Measurements from ENCODE around the gene NLRP6.
"Not testable (repeated sequence)": the region's sequence is repeated elsewhere in the genome, so short reads cannot be mapped to it uniquely, and the experiment has no call there.

NLRP6 gene

GRCh38 chr11:268716-269145 lies 9.5 kb upstream of the NLRP6 start:
- not testable (repeated sequence) for H3K79me2 ChIP-seq (ENCODE audit: control insufficient read depth, low read length); H4K20me1 ChIP-seq (ENCODE audit: control insufficient read depth, insufficient read depth, low read depth, low read length); H3K9me3 ChIP-seq (ENCODE audit: control insufficient read depth, insufficient read depth, low read length); H3K27me3 ChIP-seq (ENCODE audit: control insufficient read depth, low read length); H3K9me2 ChIP-seq (replicated peaks; ENCODE audit: control insufficient read depth, low read length); H3K36me3 ChIP-seq (ENCODE audit: control insufficient read depth, low read length)
- Histone ChIP-seq H3K27ac (ENCODE audit: low read depth, low read length) (peak overlapping the region; percentile 92), H3K4me3 (ENCODE audit: low read length) (peak overlapping the region; percentile 77), H3K4me1 (ENCODE audit: control insufficient read depth, low read length) (peaks cover 37% of the 10 kb centered on the region), H3K4me2 (ENCODE audit: low read length) (peak overlapping the region; percentile 90), H3F3A (ENCODE audit: control insufficient read depth, insufficient read depth) (peaks cover 44% of the 10 kb centered on the region)
- TF ChIP-seq CTCF (IDR thresholded peaks at IDR 0.05; ENCODE audit: low read depth, low read length, poor library complexity, severe bottlenecking): peak; percentile 36

- Histone ChIP-seq H4K20me1 (ENCODE audit: control insufficient read depth, insufficient read depth, low read depth, low read length) (no peaks in the 10 kb centered on the region), H3K4me1 (ENCODE audit: control insufficient read depth, low read length) (peaks cover 40% of the 10 kb centered on the region), H3K4me2 (ENCODE audit: low read length) (peak overlapping the region; percentile 90), H3K36me3 (ENCODE audit: control insufficient read depth, low read length) (0 out of 2 replicates have a peak, but pooled peaks cover 3% of the 10 kb centered on the region), H3K9me2 (replicated peaks; ENCODE audit: control insufficient read depth, low read length) (no peaks in the 10 kb centered on the region), H3K27ac (ENCODE audit: low read depth, low read length) (peak overlapping the region; percentile 92), H3F3A (ENCODE audit: control insufficient read depth, insufficient read depth) (peaks cover 43% of the 10 kb centered on the region), H3K79me2 (ENCODE audit: control insufficient read depth, low read length) (peaks cover 9% of the 10 kb centered on the region), H3K9me3 (ENCODE audit: control insufficient read depth, insufficient read depth, low read length) (0 out of 2 replicates have a peak, but pooled peaks cover 4% of the 10 kb centered on the region), H3K27me3 (ENCODE audit: control insufficient read depth, low read length) (no peaks in the 10 kb centered on the region), H3K4me3 (ENCODE audit: low read length) (peak overlapping the region; percentile 77)
- TF ChIP-seq EZH2phosphoT487 (IDR thresholded peaks at IDR 0.05; ENCODE audit: borderline replicate concordance, low read length): no peak
Measured at GRCh38 chr11:269146-269890, 8.9 kb upstream of the NLRP6 start.

- peaks cover 36% of the 10 kb centered on the region for H3F3A ChIP-seq (ENCODE audit: control insufficient read depth, insufficient read depth)
- no peaks in the 10 kb centered on the region for H4K20me1 ChIP-seq (ENCODE audit: control insufficient read depth, insufficient read depth, low read depth, low read length)
- peak overlapping the region; percentile 90 for H3K4me2 ChIP-seq (ENCODE audit: low read length)
- no peaks in the 10 kb centered on the region for H3K27me3 ChIP-seq (ENCODE audit: control insufficient read depth, low read length)
- no peaks in the 10 kb centered on the region for H3K9me2 ChIP-seq (replicated peaks; ENCODE audit: control insufficient read depth, low read length)
- 0 out of 2 replicates have a peak, but pooled peaks cover 4% of the 10 kb centered on the region for H3K9me3 ChIP-seq (ENCODE audit: control insufficient read depth, insufficient read depth, low read length)
- H3K4me1 ChIP-seq (ENCODE audit: control insufficient read depth, low read length): peaks cover 53% of the 10 kb centered on the region
- TF ChIP-seq CTCF (IDR thresholded peaks at IDR 0.05; ENCODE audit: low read depth, low read length, poor library complexity, severe bottlenecking): no peak
- TF ChIP-seq EZH2phosphoT487 (IDR thresholded peaks at IDR 0.05; ENCODE audit: borderline replicate concordance, low read length): no peak
- H3K27ac ChIP-seq (ENCODE audit: low read depth, low read length): peak overlapping the region; percentile 92
- H3K36me3 ChIP-seq (ENCODE audit: control insufficient read depth, low read length): 0 out of 2 replicates have a peak, but pooled peaks cover 3% of the 10 kb centered on the region
- peaks cover 9% of the 10 kb centered on the region for H3K79me2 ChIP-seq (ENCODE audit: control insufficient read depth, low read length)
- peak overlapping the region; percentile 77 for H3K4me3 ChIP-seq (ENCODE audit: low read length)
Measured at GRCh38 chr11:270451-271318, 7.5 kb upstream of the NLRP6 start.
